ENCODE measurements around the gene NHERF1.

Gene NHERF1

DNA sequence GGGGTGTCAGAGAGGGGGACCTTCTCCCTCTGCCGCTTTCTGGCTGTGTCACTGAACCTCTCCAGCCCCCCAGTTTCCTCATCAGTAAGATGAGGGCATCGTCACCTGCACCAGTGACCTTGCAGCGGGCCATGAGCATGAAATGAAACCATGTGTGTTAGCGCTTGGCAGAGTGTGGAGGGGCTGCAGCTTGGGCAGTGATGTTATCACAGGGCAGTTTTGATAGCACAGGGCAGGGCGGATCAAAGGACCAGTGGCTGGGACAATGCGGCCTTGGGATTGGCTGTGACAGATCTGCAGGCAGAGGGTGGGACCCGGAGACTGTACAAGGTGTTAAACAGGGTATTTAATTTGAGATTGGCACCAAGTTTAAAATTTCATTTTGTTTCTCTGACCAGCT lies 66.6 kb downstream of the NHERF1 start:
- no peak for DNase-seq

DNA sequence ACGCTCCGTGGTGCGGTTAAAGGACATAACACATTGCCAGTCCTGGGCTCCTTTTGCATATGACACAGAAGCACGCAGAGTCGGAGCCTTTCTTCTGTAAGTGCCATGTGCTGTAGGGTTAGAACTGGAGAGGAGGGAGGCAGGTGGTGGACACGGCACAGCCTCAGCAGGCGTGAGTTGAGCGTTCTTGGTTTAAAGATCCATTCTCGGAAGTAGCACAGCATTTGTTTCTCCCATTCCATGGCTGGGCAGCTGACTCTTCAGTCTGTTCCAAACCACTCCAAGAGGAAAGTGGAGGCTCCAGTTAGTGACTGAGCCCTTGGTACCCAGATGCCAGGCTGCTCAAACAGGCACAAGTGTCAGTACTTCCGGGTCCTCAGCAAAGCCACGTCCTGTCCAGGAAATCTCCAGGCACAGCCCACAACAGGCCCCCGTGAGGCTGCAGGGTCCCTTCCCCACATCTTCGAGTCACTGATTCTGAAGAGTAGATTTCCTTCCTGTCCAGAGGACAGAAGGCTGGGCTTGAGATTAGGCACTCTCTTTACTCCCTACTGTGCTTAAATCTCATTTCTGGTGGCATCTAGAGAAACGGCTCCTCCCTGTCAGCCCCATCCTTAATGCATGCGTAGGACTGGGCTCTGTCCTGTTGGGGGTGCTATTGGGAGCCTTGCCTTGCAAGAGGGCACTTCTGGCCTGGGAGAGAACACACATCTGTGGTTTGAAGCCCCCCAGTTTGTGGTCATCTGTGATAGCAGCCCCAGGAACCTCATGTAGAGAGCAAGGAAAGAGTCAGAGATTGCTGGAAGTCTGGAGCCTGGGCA lies 67.3 kb downstream of the NHERF1 start:
- DNase-seq = no peak

DNA sequence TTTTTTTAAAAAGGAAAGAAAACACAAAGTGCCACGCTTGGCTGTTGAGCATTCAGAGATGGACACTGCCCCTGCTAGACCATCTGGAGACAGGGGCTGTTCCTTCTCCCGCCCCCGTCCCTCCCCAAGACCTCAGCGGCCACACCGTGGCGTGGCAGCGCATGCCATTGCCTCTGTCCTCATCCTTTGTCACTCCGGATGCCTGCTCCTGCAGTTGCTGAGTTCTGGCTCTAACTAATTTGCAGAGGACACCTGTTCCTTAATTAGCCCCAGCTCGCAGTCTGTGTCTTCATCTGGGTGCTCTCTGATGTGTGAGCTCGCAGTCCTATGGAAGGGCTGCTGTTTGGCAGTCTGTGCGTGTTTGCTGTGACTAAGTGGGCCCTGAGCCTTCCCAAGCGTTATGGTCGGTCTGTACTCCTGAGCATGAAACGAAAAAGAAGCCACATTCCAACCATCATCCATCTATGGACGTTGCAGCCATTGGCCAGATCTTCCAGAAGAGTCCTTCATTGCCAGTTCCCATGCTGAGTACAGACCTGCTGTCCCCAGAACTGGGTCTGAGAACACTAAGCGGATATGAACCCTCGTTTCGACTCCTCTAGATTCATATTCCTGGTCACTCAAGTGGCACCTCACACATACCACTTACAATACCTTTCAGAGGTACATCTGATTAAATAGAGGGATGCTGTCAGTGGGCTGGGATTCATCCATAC lies 68.6 kb downstream of the NHERF1 start:
- DNase-seq = no peak

DNA sequence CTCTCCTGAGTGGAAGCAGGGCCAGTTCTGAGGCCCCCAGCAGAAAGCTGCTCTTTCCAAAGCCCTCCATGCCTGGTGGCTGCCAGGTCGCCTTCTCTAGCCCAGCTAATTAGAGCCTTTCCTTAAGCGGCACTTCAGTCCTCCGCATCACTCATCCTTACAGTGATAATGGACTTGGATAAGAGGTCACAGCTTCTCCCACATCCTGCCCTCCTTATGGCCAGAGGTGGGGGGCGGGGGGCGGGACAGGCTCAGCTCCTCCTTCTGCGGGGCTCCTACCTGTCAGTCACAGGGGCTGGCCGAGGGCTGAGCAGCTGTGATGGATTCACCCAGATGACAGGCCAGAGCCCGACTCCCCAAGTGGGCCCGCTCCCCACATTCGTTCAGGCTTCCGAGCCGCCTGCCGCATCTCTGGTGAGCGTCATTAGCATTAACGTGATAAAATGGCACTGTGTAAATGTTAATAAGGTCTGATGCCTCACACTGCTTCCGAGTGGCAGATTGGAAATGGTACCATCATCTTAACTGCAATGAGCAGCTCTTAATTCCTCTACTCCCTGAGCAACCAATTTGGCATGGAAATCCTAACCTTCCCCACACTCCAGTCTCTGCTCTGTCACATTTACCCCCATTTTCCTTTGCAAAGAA lies 70.0 kb downstream of the NHERF1 start:
- DNase-seq = no peak
